ENCODE results near the gene PTPRM. TPM values are rescaled to one million over a fixed set of nuclear protein-coding genes. Genes with fewer than 3 reads are reported as not detected.

PTPRM gene
- total and polyA plus RNA-seq, 2 donors (not counting 3 experiments of a cell fraction or from before 2014, with no cell fraction given) = 37.4 to 43.7 TPM

- dilution Hi-C loops (cut with MboI; ENCODE audit: extremely low pct_ligation_motif_present, low sequenced_read_pairs) (no loop called here), intact Hi-C loops (cut with micrococcal nuclease) (no loop called here)
- POLR2A ChIA-PET = no interaction called here
- H3K27me3 ChIP-seq (ENCODE audit: control insufficient read depth in 2 of 2, insufficient read depth in 2 of 2, low read length in 2 of 2) = no peaks in the 10 kb centered on the region
- CTCF ChIA-PET = no interaction called here
- no peak overlapping the region for H3K4me3 ChIP-seq (replicated peaks in 1 of 3; ENCODE audit: insufficient read depth in 1 of 3, low read depth in 1 of 3, low read length in 3 of 3)
- no peaks in the 10 kb centered on the region for H3K36me3 ChIP-seq (ENCODE audit: control insufficient read depth in 2 of 2, extremely low read depth in 1 of 2, insufficient read depth in 2 of 2, low read length in 2 of 2)
- no peaks in the 10 kb centered on the region for H3K79me2 ChIP-seq (ENCODE audit: control insufficient read depth, insufficient read depth, low read length)
- FAIRE-seq = no peak
- no peak for DNase-seq (ENCODE audit: low read depth, low spot score)
- H3K9me1 ChIP-seq (replicated peaks; ENCODE audit: control insufficient read depth, extremely low read depth, insufficient read depth, low read length) = no peaks in the 10 kb centered on the region
- TF ChIP-seq MYC (IDR thresholded peaks at IDR 0.05; ENCODE audit: low read depth, low read length) (no peak), POLR2A (IDR thresholded peaks at IDR 0.05; ENCODE audit: low read depth, low read length) (no peak), CTCF (IDR thresholded peaks at IDR 0.05; ENCODE audit: extremely low read depth in 1 of 2, insufficient read depth in 1 of 2, low read depth in 1 of 2, low read length in 2 of 2) (no peak), POLR2AphosphoS5 (IDR thresholded peaks at IDR 0.05; ENCODE audit: insufficient read depth, low read depth, low read length) (no peak), JUN (IDR thresholded peaks at IDR 0.05; ENCODE audit: borderline replicate concordance, insufficient read depth, insufficient read length, low read depth) (no peak), GATA2 (IDR thresholded peaks at IDR 0.05; ENCODE audit: insufficient read depth, insufficient read length, low read depth, low read length) (no peak), EZH2 (IDR thresholded peaks at IDR 0.05; ENCODE audit: borderline replicate concordance, low read depth, low read length, severe bottlenecking) (no peak), MAX (IDR thresholded peaks at IDR 0.05; ENCODE audit: insufficient read depth, insufficient read length) (no peak), FOS (IDR thresholded peaks at IDR 0.05; ENCODE audit: borderline replicate concordance, insufficient read depth, low read length) (no peak)
- H3K9ac ChIP-seq (replicated peaks; ENCODE audit: extremely low read depth, insufficient read depth, low read length) = no peak overlapping the region
- no peak overlapping the region for H3K4me2 ChIP-seq (ENCODE audit: insufficient read depth, low read length)
- H3K9me3 ChIP-seq (replicated peaks; ENCODE audit: control insufficient read depth, insufficient read depth, low read length) = no peaks in the 10 kb centered on the region
- BruUV-seq (replicated peaks) = no TSS peak
- H4K20me1 ChIP-seq (replicated peaks; ENCODE audit: control insufficient read depth, extremely low read depth, insufficient read depth, low read length) = no peaks in the 10 kb centered on the region
- H3K4me1 ChIP-seq (ENCODE audit: control insufficient read depth, extremely low read depth, insufficient read depth, low read length) = no peaks in the 10 kb centered on the region
- H3K27ac ChIP-seq (ENCODE audit: insufficient read depth, low read depth, low read length) = no peak overlapping the region
- no peak overlapping the region for H2AFZ ChIP-seq (ENCODE audit: low read depth, low read length)
These were observed 444.8 kb downstream of the PTPRM start for GRCh38 chr18:8011906-8012305.

All from endothelial cell of umbilical vein (primary cell).